HepG2 (cell line): ENCODE results near the gene MAST1. TPM values are rescaled to one million over a fixed set of nuclear protein-coding genes. Genes with fewer than 3 reads are reported as not detected.

Experiments
- ATAC-seq: fragments of 200-7000 bp; cut with Tn5 transposase; 3 replicates; pipeline ENCODE4 v1.9.1; 2020; ENCODE audit warnings: mild to moderate bottlenecking, moderate library complexity
- BruUV-seq: library from RNA; stranded (reverse); fragments of 400-500 nt; replicated peaks from 2 replicates; lab custom pipeline; 2021; lab: Mats Ljungman, UMichigan
- CTCF ChIA-PET: fragments of 300-600 bp; formaldehyde crosslinking; extraction: SDS; loops from one replicate; lab custom pipeline; 2021; ENCODE audit warnings: low total read pairs, inconsistent platforms, low intra/inter-chr PET ratio; lab: Yijun Ruan, JAX
- POLR2A ChIA-PET: fragments of 350-600 bp; sonication (Branson Sonifier 250); formaldehyde crosslinking; loops from one replicate; lab custom pipeline; 2020; ENCODE audit warnings: antibody characterized with exemption, inconsistent platforms; lab: Yijun Ruan, JAX
- DNase-seq: peaks from one replicate; pipeline ENCODE4 v3.0.0-alpha.2; 2015; ENCODE audit warnings: low spot score
- FAIRE-seq: peaks from 3 replicates; lab custom pipeline; 2011; peaks lifted over from hg19 to GRCh38; lab: Jason Lieb, UNC
- H2AFZ ChIP-seq: one replicate; pipeline ENCODE4 v1.6.1; 2011; ENCODE audit warnings: low read length, inconsistent platforms
- H3K27ac ChIP-seq: fragments of 300-600 bp; 3 replicates; pipeline ENCODE4 v1.8.0; 2011; ENCODE audit warnings: mixed run types, mild to moderate bottlenecking, mixed read lengths, low read length, inconsistent platforms; ENCODE audit not compliant: insufficient read depth; ENCODE audit errors: extremely low read length
- H3K27me3 ChIP-seq, 2 experiments: fragments of 200-600 bp in 1 of 2; 2 replicates in 1 of 2; 3 replicates in 1 of 2; pipeline versions ENCODE4 v1.6.0 to v1.8.0; 2011; ENCODE audit warnings: low read length in 2 of 2, mild to moderate bottlenecking in 2 of 2, moderate library complexity in 2 of 2, inconsistent platforms in 1 of 2; ENCODE audit not compliant: insufficient read depth in 2 of 2, control insufficient read depth in 1 of 2
- H3K36me3 ChIP-seq, 2 experiments: fragments of 200-600 bp in 1 of 2; replicated peaks in 1 of 2; 2 replicates in 1 of 2; 3 replicates in 1 of 2; pipeline versions ENCODE4 v1.5.1 to v1.8.0; 2011; ENCODE audit warnings: low read length in 2 of 2, inconsistent platforms in 1 of 2; ENCODE audit not compliant: insufficient read depth in 2 of 2, control insufficient read depth in 1 of 2
- H3K4me1 ChIP-seq: 2 replicates; pipeline ENCODE4 v1.5.1; 2012; ENCODE audit warnings: low read length, inconsistent platforms; ENCODE audit not compliant: insufficient read depth
- H3K4me2 ChIP-seq: 2 replicates; pipeline ENCODE4 v1.6.0; 2011; ENCODE audit warnings: low read depth, low read length, inconsistent platforms
- H3K4me3 ChIP-seq, 3 experiments: fragments of 200-600 bp in 1 of 3; sonication (generic), shearing (Covaris generic) in 1 of 3; replicated peaks in 1 of 3; 2 replicates each; pipeline ENCODE4 v1.5.1; 2011 to 2016; ENCODE audit warnings: low read length in 3 of 3, inconsistent platforms in 2 of 3, low read depth in 2 of 3, mild to moderate bottlenecking in 2 of 3, control low read depth in 1 of 3, mixed read lengths in 1 of 3; ENCODE audit not compliant: insufficient read depth in 1 of 3
- H3K79me2 ChIP-seq: one replicate; pipeline ENCODE4 v1.6.1; 2011; ENCODE audit warnings: low read length, inconsistent platforms; ENCODE audit not compliant: insufficient read depth
- H3K9ac ChIP-seq: 2 replicates; pipeline ENCODE4 v1.6.0; 2011; ENCODE audit warnings: mild to moderate bottlenecking, low read depth, low read length, inconsistent platforms; ENCODE audit not compliant: insufficient read depth
- H3K9me3 ChIP-seq: 2 replicates; pipeline ENCODE4 v1.5.1; 2012; ENCODE audit warnings: mild to moderate bottlenecking, low read length
- H4K20me1 ChIP-seq: 2 replicates; pipeline ENCODE4 v1.6.0; 2011; ENCODE audit warnings: inconsistent platforms, mild to moderate bottlenecking, low read length, moderate library complexity; ENCODE audit not compliant: insufficient read depth
- CEBPB ChIP-seq: IDR thresholded peaks from 2 replicates; pipeline ENCODE4 v1.6.1; 2011; ENCODE audit warnings: low read depth, low read length, improper control_type of control experiment, borderline replicate concordance
- FOXJ3 ChIP-seq: sonication (generic); formaldehyde crosslinking; IDR thresholded peaks from 2 replicates; pipeline ENCODE4 v1.4.0; 2020; ENCODE audit warnings: missing genetic modification reagents, mild to moderate bottlenecking, borderline replicate concordance
- GFI1 ChIP-seq: sonication (generic); formaldehyde crosslinking; IDR thresholded peaks from 2 replicates; pipeline ENCODE4 v1.5.0; 2020; ENCODE audit warnings: missing genetic modification reagents, mild to moderate bottlenecking, borderline replicate concordance
- PHF8 ChIP-seq: sonication (generic); formaldehyde crosslinking; IDR thresholded peaks from 2 replicates; pipeline ENCODE4 v1.5.0; 2020; ENCODE audit warnings: missing genetic modification reagents
- REXO4 ChIP-seq: sonication (generic); formaldehyde crosslinking; IDR thresholded peaks from 2 replicates; pipeline ENCODE4 v1.8.0; 2022; ENCODE audit warnings: missing genetic modification reagents, mild to moderate bottlenecking, borderline replicate concordance
- SUZ12 ChIP-seq: fragments of 150-350 bp; IDR thresholded peaks from 2 replicates; pipeline ENCODE4 v1.6.1; 2014; ENCODE audit warnings: low read depth, low read length
- ZNF446 ChIP-seq: sonication (generic); formaldehyde crosslinking; IDR thresholded peaks from 2 replicates; pipeline ENCODE4 v1.5.0; 2020; ENCODE audit warnings: mild to moderate bottlenecking, missing genetic modification reagents
- ZNF670 ChIP-seq: sonication (generic); formaldehyde crosslinking; IDR thresholded peaks from 2 replicates; pipeline ENCODE4 v1.8.0; 2022; ENCODE audit warnings: mild to moderate bottlenecking, missing genetic modification reagents, borderline replicate concordance
- WGBS: methylation state at CpG from one replicate; pipeline ENCODE4 v1.1.6; 2017; ENCODE audit warnings: low lambda C conversion rate; 5-methylcytosine and 5-hydroxymethylcytosine counted together
- in situ Hi-C: cut with HindIII; loops from 2 replicates; pipeline ENCODE4 v1.10.0; 2017; ENCODE audit warnings: low pct_unique_long_range_greater_than_20kb; ENCODE audit not compliant: extremely low pct_ligation_motif_present
- intact Hi-C: fragments of 100-400 bp; cut with micrococcal nuclease; formaldehyde crosslinking; loops from one replicate; pipeline ENCODE4 v1.10.0; 2022; ENCODE audit not compliant: unreplicated experiment
- polyA plus RNA-seq, 8 experiments: library from polyadenylated mRNA; depleted of rRNA in 3 of 8; stranded (reverse) in 7 of 8; unstranded in 1 of 8; fragments of >200 nt; fragmentation: Illumina TruSeq in 4 of 8; extraction: Trizol in 4 of 8; gene quantifications; 2 replicates each; pipeline versions ENCODE4 v1.2.1 to v1.2.3, GENCODE V29; 2011 to 2016; ENCODE audit warnings: low read depth in 4 of 8, missing spikeins in 1 of 8, mixed read lengths in 1 of 8; ENCODE audit not compliant: insufficient read depth in 1 of 8
- total RNA-seq, 5 experiments: library from RNA; depleted of rRNA; stranded (reverse); fragments of >200 nt; fragmentation: Illumina TruSeq; extraction: Trizol; gene quantifications; 2 replicates each; pipeline ENCODE4 v1.2.3, GENCODE V29; 2016; ENCODE audit warnings: low read depth in 1 of 5
- TF ChIP-seq, protein P1 (sequence below): sonication (generic); formaldehyde crosslinking; IDR thresholded peaks from 2 replicates; pipeline ENCODE4 v1.9.0; 2021; ENCODE audit warnings: missing genetic modification reagents, borderline replicate concordance
- TF ChIP-seq, protein P2 (sequence below): sonication (generic); formaldehyde crosslinking; conservative IDR thresholded peaks from 2 replicates; pipeline ENCODE4 v1.4.0; 2020; ENCODE audit warnings: mild to moderate bottlenecking, missing genetic modification reagents, moderate library complexity
- TF ChIP-seq, protein P3 (sequence below): sonication (generic); formaldehyde crosslinking; IDR thresholded peaks from 2 replicates; pipeline ENCODE4 v1.5.1; 2020; ENCODE audit warnings: mild to moderate bottlenecking, missing genetic modification reagents, moderate library complexity
- TF ChIP-seq, protein P4 (sequence below): sonication (generic); formaldehyde crosslinking; IDR thresholded peaks from 2 replicates; pipeline ENCODE4 v1.4.0; 2020; ENCODE audit warnings: missing genetic modification reagents, borderline replicate concordance

The MAST1 gene
- total and polyA plus RNA-seq, 2 of the 13 experiments (the other 11 are each of a cell fraction or from before 2014, with no cell fraction given): 0.73 to 4.7 TPM

DNA sequence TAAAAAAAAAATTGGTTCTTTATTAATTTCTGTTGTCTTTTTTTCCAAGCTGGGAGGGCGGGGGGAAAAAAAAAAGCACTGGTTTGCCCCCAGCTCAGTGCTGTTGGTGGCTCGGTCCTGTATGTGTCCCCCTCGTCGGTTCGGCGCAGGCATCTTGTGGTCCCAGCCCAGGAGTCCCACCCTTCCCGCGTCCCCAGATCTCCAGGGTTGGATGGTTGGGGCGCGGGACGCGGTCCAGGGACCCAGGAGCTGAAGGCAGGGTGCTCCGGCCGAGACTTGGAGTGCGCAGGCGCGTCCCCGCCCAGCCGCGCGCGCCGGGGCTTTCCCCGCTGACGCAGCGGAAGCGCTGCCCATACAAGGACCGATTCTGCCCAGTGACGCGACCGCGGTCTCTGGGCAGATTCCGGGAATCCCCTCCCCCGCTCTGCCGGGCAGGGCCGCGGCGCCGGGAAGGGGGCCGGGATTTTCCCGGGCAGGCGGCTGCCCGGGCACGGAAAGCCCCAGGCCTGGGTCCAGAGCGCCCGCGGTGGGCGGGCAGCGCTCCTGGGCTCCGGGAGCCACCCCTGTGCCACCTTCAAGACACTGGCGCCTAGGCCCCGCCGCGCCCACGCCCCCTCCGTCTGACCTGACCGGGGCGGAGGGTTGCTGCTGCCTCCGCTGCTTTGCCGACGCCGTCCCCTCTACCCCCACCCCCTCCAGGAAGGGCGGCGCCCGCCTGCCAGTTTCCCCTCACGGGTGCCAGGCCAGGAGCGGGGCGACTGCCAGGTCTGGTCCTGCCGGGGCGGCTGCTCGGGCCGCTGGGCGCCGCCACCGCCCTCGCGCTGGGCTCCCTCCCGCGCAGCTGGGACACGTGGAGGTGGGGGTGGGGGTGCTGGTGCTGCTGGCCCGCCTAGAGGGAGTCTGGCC is 44.8 kb upstream of the MAST1 start:
- ChIA-PET POLR2A (interaction anchor here (1.0 to 3.9 kb wide), 13 partner anchors 8 to 124 kb away, joined by 3 to 124 read pairs (median 15); partner anchors contain the start of genes DHPS, GCDH, GET3 and HOOK2), CTCF (interaction anchor here (1.0 to 3.7 kb wide), 4 partner anchors 15 to 36 kb away, joined by 3 to 54 read pairs (median 4); partner anchors contain the start of gene HOOK2)
- intact Hi-C loops (no loop called here), in situ Hi-C loops (no loop called here)
- FAIRE-seq (peak; percentile 71), DNase-seq (peak; percentile 86), ATAC-seq (peak; percentile 39)
- 0 out of 5 replicates have a peak, but pooled peaks cover 0 to 1% of the 10 kb centered on the region in 2 experiments for H3K36me3 ChIP-seq
- H4K20me1 ChIP-seq: no peaks in the 10 kb centered on the region
- H3K27ac ChIP-seq: peak overlapping the region; percentile 81
- H3K9me3 ChIP-seq: no peaks in the 10 kb centered on the region
- H3K79me2 ChIP-seq: peaks cover 8% of the 10 kb centered on the region
- 1% methylated on average over 9 of the region's 81 CpGs for WGBS
- no peak overlapping the region for H2AFZ ChIP-seq
- H3K4me2 ChIP-seq: peak overlapping the region; percentile 99
- BruUV-seq: no TSS peak
- H3K4me3 ChIP-seq: peak overlapping the region; percentile 77 to 87 (median 78)
- H3K4me1 ChIP-seq: peaks cover 42% of the 10 kb centered on the region
- no peaks in the 10 kb centered on the region for H3K27me3 ChIP-seq
- H3K9ac ChIP-seq: peak overlapping the region; percentile 89
- TF ChIP-seq, protein P1, sequence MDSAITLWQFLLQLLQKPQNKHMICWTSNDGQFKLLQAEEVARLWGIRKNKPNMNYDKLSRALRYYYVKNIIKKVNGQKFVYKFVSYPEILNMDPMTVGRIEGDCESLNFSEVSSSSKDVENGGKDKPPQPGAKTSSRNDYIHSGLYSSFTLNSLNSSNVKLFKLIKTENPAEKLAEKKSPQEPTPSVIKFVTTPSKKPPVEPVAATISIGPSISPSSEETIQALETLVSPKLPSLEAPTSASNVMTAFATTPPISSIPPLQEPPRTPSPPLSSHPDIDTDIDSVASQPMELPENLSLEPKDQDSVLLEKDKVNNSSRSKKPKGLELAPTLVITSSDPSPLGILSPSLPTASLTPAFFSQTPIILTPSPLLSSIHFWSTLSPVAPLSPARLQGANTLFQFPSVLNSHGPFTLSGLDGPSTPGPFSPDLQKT (CRISPR knock-in tag): peak; percentile 100; the same call in 1 of the 2 replicates
- TF ChIP-seq SUZ12 (no peak), ZNF670 (0 out of 2 replicates have a peak, but pooled peaks have one; percentile 44), ZNF446 (CRISPR knock-in tag) (0 out of 2 replicates have a peak, but pooled peaks have one; percentile 50), PHF8 (CRISPR knock-in tag) (peak; percentile 60), GFI1 (CRISPR knock-in tag) (peak; percentile 50; the same call in 1 of the 2 replicates), CEBPB (no peak), REXO4 (CRISPR knock-in tag) (no peak), FOXJ3 (CRISPR knock-in tag) (no peak)
- TF ChIP-seq, protein P2, sequence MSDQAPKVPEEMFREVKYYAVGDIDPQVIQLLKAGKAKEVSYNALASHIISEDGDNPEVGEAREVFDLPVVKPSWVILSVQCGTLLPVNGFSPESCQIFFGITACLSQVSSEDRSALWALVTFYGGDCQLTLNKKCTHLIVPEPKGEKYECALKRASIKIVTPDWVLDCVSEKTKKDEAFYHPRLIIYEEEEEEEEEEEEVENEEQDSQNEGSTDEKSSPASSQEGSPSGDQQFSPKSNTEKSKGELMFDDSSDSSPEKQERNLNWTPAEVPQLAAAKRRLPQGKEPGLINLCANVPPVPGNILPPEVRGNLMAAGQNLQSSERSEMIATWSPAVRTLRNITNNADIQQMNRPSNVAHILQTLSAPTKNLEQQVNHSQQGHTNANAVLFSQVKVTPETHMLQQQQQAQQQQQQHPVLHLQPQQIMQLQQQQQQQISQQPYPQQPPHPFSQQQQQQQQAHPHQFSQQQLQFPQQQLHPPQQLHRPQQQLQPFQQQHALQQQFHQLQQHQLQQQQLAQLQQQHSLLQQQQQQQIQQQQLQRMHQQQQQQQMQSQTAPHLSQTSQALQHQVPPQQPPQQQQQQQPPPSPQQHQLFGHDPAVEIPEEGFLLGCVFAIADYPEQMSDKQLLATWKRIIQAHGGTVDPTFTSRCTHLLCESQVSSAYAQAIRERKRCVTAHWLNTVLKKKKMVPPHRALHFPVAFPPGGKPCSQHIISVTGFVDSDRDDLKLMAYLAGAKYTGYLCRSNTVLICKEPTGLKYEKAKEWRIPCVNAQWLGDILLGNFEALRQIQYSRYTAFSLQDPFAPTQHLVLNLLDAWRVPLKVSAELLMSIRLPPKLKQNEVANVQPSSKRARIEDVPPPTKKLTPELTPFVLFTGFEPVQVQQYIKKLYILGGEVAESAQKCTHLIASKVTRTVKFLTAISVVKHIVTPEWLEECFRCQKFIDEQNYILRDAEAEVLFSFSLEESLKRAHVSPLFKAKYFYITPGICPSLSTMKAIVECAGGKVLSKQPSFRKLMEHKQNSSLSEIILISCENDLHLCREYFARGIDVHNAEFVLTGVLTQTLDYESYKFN: peak; percentile 34
- TF ChIP-seq, protein P3, sequence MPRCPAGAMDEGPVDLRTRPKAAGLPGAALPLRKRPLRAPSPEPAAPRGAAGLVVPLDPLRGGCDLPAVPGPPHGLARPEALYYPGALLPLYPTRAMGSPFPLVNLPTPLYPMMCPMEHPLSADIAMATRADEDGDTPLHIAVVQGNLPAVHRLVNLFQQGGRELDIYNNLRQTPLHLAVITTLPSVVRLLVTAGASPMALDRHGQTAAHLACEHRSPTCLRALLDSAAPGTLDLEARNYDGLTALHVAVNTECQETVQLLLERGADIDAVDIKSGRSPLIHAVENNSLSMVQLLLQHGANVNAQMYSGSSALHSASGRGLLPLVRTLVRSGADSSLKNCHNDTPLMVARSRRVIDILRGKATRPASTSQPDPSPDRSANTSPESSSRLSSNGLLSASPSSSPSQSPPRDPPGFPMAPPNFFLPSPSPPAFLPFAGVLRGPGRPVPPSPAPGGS (CRISPR knock-in tag): peak; percentile 87
- TF ChIP-seq, protein P4, sequence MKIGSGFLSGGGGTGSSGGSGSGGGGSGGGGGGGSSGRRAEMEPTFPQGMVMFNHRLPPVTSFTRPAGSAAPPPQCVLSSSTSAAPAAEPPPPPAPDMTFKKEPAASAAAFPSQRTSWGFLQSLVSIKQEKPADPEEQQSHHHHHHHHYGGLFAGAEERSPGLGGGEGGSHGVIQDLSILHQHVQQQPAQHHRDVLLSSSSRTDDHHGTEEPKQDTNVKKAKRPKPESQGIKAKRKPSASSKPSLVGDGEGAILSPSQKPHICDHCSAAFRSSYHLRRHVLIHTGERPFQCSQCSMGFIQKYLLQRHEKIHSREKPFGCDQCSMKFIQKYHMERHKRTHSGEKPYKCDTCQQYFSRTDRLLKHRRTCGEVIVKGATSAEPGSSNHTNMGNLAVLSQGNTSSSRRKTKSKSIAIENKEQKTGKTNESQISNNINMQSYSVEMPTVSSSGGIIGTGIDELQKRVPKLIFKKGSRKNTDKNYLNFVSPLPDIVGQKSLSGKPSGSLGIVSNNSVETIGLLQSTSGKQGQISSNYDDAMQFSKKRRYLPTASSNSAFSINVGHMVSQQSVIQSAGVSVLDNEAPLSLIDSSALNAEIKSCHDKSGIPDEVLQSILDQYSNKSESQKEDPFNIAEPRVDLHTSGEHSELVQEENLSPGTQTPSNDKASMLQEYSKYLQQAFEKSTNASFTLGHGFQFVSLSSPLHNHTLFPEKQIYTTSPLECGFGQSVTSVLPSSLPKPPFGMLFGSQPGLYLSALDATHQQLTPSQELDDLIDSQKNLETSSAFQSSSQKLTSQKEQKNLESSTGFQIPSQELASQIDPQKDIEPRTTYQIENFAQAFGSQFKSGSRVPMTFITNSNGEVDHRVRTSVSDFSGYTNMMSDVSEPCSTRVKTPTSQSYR (CRISPR knock-in tag): peak; percentile 89
